K562 (cell line): ENCODE results near the gene NUPR1. TPM values are rescaled to one million over a fixed set of nuclear protein-coding genes. Genes with fewer than 3 reads are reported as not detected.

ENCODE experiments used
- ARID1B ChIP-seq: fragments of 450-650 bp; IDR thresholded peaks from 2 replicates; pipeline ENCODE4 v1.6.1; 2016; ENCODE audit warnings: antibody characterized with exemption, mild to moderate bottlenecking, inconsistent platforms
- CBX5 ChIP-seq: IDR thresholded peaks from 2 replicates; pipeline ENCODE4 v1.6.1; 2014; ENCODE audit warnings: low read depth, borderline replicate concordance
- CTCF ChIP-seq, 3 experiments: IDR thresholded peaks in 2 of 3; conservative IDR thresholded peaks in 1 of 3; 2 replicates each; pipeline ENCODE4 v1.5.1; 2011 to 2012; ENCODE audit warnings: low read length in 3 of 3, mild to moderate bottlenecking in 3 of 3, control low read depth in 2 of 3, improper control_type of control experiment in 1 of 3, inconsistent platforms in 1 of 3, low read depth in 1 of 3, mixed read lengths in 1 of 3, moderate library complexity in 1 of 3; ENCODE audit not compliant: insufficient read depth in 2 of 3
- EHMT2 ChIP-seq: fragments of 450-650 bp; IDR thresholded peaks from 2 replicates; pipeline ENCODE4 v1.6.1; 2018; ENCODE audit warnings: antibody characterized with exemption
- ETS2 ChIP-seq: IDR thresholded peaks from 2 replicates; pipeline ENCODE4 v1.6.1; 2016; ENCODE audit warnings: borderline replicate concordance, missing genetic modification characterization, mild to moderate bottlenecking, moderate library complexity, missing compliant biosample characterization; ENCODE audit not compliant: poor library complexity, severe bottlenecking
- FOXA3 ChIP-seq, 2 experiments: fragments of 450-650 bp in 1 of 2; sonication (generic) in 1 of 2; formaldehyde crosslinking; IDR thresholded peaks in 1 of 2; conservative IDR thresholded peaks in 1 of 2; 2 replicates each; pipeline versions ENCODE4 v1.4.0 to v1.8.0; 2020 to 2022; ENCODE audit warnings: mild to moderate bottlenecking in 2 of 2, missing genetic modification reagents in 1 of 2
- HEY1 ChIP-seq: fragments of 250-450 bp; sonication (Bioruptor Pico); IDR thresholded peaks from 2 replicates; pipeline ENCODE4 v1.5.0; 2020; ENCODE audit warnings: mild to moderate bottlenecking, moderate library complexity, borderline replicate concordance
- JUN ChIP-seq, 2 experiments: sonication (generic) in 1 of 2; formaldehyde crosslinking in 1 of 2; IDR thresholded peaks; 2 replicates each; pipeline versions ENCODE4 v1.6.1 to v1.8.0; 2012 to 2022; ENCODE audit warnings: borderline replicate concordance in 2 of 2, mild to moderate bottlenecking in 2 of 2, improper control_type of control experiment in 1 of 2, low read depth in 1 of 2, low read length in 1 of 2, missing genetic modification reagents in 1 of 2
- KAT7 ChIP-seq: sonication (generic); formaldehyde crosslinking; IDR thresholded peaks from 2 replicates; pipeline ENCODE4 v1.8.0; 2022; ENCODE audit warnings: missing genetic modification reagents, mild to moderate bottlenecking, borderline replicate concordance
- MAZ ChIP-seq, 2 experiments: fragments of 450-650 bp in 1 of 2; sonication (generic) in 1 of 2; formaldehyde crosslinking; IDR thresholded peaks in 1 of 2; conservative IDR thresholded peaks in 1 of 2; 2 replicates each; pipeline versions ENCODE4 v1.4.0 to v1.5.0; 2020; ENCODE audit warnings: mild to moderate bottlenecking in 1 of 2, missing genetic modification reagents in 1 of 2
- TCF3 ChIP-seq: sonication (generic); formaldehyde crosslinking; IDR thresholded peaks from 2 replicates; pipeline ENCODE4 v1.4.0; 2020; ENCODE audit warnings: mild to moderate bottlenecking, missing genetic modification reagents
- WHSC1 ChIP-seq: IDR thresholded peaks from one replicate; pipeline ENCODE4 v1.6.1; 2012; ENCODE audit warnings: low read length, control low read depth, inconsistent platforms
- ZFPM2 ChIP-seq: fragments of 250-450 bp; sonication (Bioruptor Pico); IDR thresholded peaks from 2 replicates; pipeline ENCODE4 v1.5.1; 2022; ENCODE audit warnings: mild to moderate bottlenecking
- ZNF232 ChIP-seq: sonication (generic); formaldehyde crosslinking; IDR thresholded peaks from 2 replicates; pipeline ENCODE4 v1.8.0; 2022; ENCODE audit warnings: mild to moderate bottlenecking, missing genetic modification reagents
- ZNF280A ChIP-seq: fragments of 450-650 bp; IDR thresholded peaks from 2 replicates; pipeline ENCODE4 v1.6.1; 2018; ENCODE audit warnings: mild to moderate bottlenecking, low read depth; ENCODE audit not compliant: partially characterized antibody
- ZNF584 ChIP-seq: fragments of 200-800 bp; sonication (Bioruptor generic); IDR thresholded peaks from 2 replicates; pipeline ENCODE4 v1.6.1; 2016; ENCODE audit warnings: low read depth, mild to moderate bottlenecking, missing genetic modification characterization, missing compliant biosample characterization
- polyA plus RNA-seq, 8 experiments: library from polyadenylated mRNA; depleted of rRNA in 4 of 8; stranded (reverse) in 5 of 8; unstranded in 3 of 8; fragments of >200 nt; fragmentation: Nextera tagmentation in 2 of 8; fragmentation: Illumina TruSeq in 1 of 8; extraction: Ambion mirVana in 2 of 8; extraction: Trizol in 1 of 8; gene quantifications; 2 replicates each; pipeline versions ENCODE4 v1.2.1 to v1.2.3, GENCODE V29; 2011 to 2014; ENCODE audit warnings: inconsistent platforms in 1 of 8, missing spikeins in 1 of 8
- total RNA-seq, 7 experiments: library from RNA; depleted of rRNA in 6 of 7; stranded (reverse); fragments of >200 nt in 6 of 7; fragmentation: Illumina TruSeq in 2 of 7; extraction: Trizol in 2 of 7; gene quantifications; 2 replicates each; pipeline versions ENCODE4 v1.2.1 to v1.2.3, GENCODE V29; 2011 to 2021; ENCODE audit warnings: low replicate concordance in 1 of 7
- TF ChIP-seq, protein P1 (sequence below): sonication (generic); formaldehyde crosslinking; IDR thresholded peaks from 2 replicates; pipeline ENCODE4 v1.8.0; 2023; ENCODE audit warnings: missing genetic modification reagents, mild to moderate bottlenecking, borderline replicate concordance

Gene NUPR1
- total and polyA plus RNA-seq, 9 of the 15 experiments (the other 6 are each of a cell fraction or from before 2014, with no cell fraction given) = 0.07 to 1.5 (median 0.27) TPM

DNA sequence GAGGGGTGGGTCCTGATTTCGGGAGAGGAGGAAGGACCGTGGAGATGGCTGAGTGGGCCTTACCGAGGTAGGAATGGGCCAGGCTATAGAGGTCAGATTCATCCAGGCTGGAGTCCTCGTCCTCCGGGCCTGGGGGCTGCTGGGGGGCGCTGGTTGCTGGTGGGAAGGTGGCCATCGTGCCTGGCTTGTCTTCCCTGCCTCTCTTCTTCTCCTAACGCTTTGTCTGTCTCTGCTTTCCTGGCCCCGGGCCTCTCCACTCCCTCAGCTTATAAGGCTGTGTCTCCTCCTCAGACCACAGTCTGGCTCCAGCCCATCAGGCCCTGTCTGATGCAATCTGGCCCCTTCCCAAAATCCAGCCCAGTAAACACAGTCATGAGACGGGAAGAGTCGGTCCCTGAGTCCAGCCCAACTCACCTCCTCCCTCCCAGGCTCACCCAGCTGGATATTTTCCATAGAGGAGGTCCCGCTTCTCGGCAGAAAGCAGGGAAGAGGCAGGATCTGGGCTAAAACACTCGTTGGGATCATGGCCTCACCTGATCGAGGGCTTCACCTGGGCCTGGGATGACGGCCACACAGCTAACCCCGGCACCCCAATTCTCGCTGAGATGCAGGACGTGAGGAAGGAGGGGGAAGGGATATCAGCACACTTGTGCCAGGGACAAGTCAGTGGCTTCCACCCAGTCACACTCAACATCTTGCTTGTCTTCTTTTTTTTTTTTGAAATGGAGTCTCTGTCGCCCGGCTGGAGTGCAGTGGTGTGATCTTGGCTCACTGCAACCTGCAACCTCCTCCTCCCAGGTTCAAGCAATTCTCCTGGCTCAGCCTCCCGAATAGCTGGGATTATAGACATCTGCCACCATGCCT lies at the start of gene NUPR1 (continued):
- TF ChIP-seq, protein P1, sequence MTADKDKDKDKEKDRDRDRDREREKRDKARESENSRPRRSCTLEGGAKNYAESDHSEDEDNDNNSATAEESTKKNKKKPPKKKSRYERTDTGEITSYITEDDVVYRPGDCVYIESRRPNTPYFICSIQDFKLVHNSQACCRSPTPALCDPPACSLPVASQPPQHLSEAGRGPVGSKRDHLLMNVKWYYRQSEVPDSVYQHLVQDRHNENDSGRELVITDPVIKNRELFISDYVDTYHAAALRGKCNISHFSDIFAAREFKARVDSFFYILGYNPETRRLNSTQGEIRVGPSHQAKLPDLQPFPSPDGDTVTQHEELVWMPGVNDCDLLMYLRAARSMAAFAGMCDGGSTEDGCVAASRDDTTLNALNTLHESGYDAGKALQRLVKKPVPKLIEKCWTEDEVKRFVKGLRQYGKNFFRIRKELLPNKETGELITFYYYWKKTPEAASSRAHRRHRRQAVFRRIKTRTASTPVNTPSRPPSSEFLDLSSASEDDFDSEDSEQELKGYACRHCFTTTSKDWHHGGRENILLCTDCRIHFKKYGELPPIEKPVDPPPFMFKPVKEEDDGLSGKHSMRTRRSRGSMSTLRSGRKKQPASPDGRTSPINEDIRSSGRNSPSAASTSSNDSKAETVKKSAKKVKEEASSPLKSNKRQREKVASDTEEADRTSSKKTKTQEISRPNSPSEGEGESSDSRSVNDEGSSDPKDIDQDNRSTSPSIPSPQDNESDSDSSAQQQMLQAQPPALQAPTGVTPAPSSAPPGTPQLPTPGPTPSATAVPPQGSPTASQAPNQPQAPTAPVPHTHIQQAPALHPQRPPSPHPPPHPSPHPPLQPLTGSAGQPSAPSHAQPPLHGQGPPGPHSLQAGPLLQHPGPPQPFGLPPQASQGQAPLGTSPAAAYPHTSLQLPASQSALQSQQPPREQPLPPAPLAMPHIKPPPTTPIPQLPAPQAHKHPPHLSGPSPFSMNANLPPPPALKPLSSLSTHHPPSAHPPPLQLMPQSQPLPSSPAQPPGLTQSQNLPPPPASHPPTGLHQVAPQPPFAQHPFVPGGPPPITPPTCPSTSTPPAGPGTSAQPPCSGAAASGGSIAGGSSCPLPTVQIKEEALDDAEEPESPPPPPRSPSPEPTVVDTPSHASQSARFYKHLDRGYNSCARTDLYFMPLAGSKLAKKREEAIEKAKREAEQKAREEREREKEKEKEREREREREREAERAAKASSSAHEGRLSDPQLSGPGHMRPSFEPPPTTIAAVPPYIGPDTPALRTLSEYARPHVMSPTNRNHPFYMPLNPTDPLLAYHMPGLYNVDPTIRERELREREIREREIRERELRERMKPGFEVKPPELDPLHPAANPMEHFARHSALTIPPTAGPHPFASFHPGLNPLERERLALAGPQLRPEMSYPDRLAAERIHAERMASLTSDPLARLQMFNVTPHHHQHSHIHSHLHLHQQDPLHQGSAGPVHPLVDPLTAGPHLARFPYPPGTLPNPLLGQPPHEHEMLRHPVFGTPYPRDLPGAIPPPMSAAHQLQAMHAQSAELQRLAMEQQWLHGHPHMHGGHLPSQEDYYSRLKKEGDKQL (CRISPR knock-in tag) = no peak
- TF ChIP-seq HEY1 (no peak), TCF3 (CRISPR knock-in tag) (no peak), ZFPM2 (CRISPR knock-in tag) (no peak), ZNF280A (no peak), CBX5 (no peak), ZNF584 (CRISPR knock-in tag) (0 out of 2 replicates have a peak, but pooled peaks have one; percentile 43), FOXA3 (CRISPR knock-in tag; conservative IDR thresholded peaks at IDR 0.05 in 1 of 2, IDR thresholded peaks at IDR 0.05 in 1 of 2) (no peak), MAZ (CRISPR knock-in tag; conservative IDR thresholded peaks at IDR 0.05 in 1 of 2, IDR thresholded peaks at IDR 0.05 in 1 of 2) (peak in 1 of 2 experiments; percentile 31; a peak in 1 of 4 replicates), KAT7 (no peak), ETS2 (tag) (no peak), JUN (IDR thresholded peaks at IDR 0.05; ENCODE audit: borderline replicate concordance, low read depth, low read length) (no peak), JUN (CRISPR knock-in tag; IDR thresholded peaks at IDR 0.05; ENCODE audit: borderline replicate concordance) (no peak), EHMT2 (no peak), WHSC1 (no peak), CTCF (IDR thresholded peaks at IDR 0.05 in 2 of 3, conservative IDR thresholded peaks at IDR 0.05 in 1 of 3; ENCODE audit: insufficient read depth in 2 of 3, low read depth in 1 of 3, low read length in 3 of 3) (no peak), ARID1B (no peak), ZNF232 (no peak)
